Measurements from ENCODE around the gene TUBA3D. TPM values are rescaled to one million over a fixed set of nuclear protein-coding genes. Genes with fewer than 3 reads are reported as not detected.
"Not testable (repeated sequence)": the region's sequence is repeated elsewhere in the genome, so short reads cannot be mapped to it uniquely, and the experiment has no call there.

Gene TUBA3D
- total RNA-seq, 1 experiment from 2014 or later, result not detected

DNA sequence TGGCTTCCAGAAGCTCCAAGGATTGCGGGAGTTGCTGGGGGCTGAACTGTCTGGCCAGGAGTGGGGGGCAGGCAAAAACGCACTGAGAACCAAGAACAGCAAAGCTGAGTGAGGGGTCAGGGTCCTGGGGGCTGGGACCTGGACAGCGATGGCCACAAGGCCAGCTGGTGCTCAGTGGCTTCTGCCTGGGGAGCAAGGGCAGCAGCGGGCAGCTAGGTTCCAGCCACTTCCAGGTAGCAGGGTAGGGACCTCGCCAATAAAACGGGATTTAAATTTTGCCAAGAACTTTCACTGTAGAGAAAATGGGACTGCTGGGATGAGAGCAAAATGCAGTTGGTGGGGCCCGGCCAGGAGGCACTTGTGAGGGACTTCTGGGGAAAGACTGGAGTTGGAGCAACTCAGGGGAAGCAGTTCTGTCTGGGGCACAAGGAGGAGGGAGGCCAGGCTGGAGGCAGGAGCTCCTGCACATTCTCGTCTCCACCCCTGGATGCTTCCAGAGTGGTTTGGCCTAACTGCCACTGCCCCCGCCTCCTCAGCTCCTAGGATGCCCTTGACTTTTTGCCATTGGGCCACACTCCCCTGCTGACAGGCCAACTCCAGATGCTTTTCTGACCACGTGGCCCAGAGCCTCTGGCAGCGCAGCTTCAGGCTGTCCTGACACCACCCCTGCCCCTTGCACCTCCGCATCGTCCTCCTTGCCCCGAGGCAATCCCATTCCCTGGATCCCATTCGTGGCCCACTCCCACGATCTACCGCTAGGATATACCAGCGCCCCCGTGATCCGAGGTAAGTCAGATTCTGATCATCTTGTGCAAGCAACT lies 46.3 kb downstream of the TUBA3D start:
- Mint-ChIP-seq H3K9me3 (no peaks in the 10 kb centered on the region), H3K4me1 (peaks cover 0 to 4% of the 10 kb centered on the region in 2 experiments; a peak in 2 of 4 replicates), H3K27me3 (ENCODE audit: low read depth) (peaks cover 1% of the 10 kb centered on the region; the same call in 1 of the 2 replicates), H3K36me3 (ENCODE audit: insufficient read depth in 1 of 3, low read depth in 3 of 3) (peaks cover 2 to 22% (median 18%) of the 10 kb centered on the region in 3 experiments; a peak in 6 of 7 replicates), H3K4me3 (no peak overlapping the region), H3K27ac (peak overlapping the region in 2 of 3 experiments; percentile 79 to 89; a peak in 4 of 7 replicates)
- H4K20me1 ChIP-seq (ENCODE audit: control insufficient read depth, insufficient read depth, insufficient read length), result no peaks in the 10 kb centered on the region
- H3K79me1 ChIP-seq (ENCODE audit: insufficient read depth, low read depth, low read length, poor library complexity, severe bottlenecking), result no peaks in the 10 kb centered on the region
- H3K4me1 ChIP-seq (ENCODE audit: insufficient read depth, low read length), result no peaks in the 10 kb centered on the region
- DNase-seq, result peak; percentile 63
- no peak overlapping the region for H2BK20ac ChIP-seq (ENCODE audit: low read depth, low read length, poor library complexity, severe bottlenecking)
- no peak overlapping the region for H2AFZ ChIP-seq (ENCODE audit: low read length)
- TF ChIP-seq, protein P1, sequence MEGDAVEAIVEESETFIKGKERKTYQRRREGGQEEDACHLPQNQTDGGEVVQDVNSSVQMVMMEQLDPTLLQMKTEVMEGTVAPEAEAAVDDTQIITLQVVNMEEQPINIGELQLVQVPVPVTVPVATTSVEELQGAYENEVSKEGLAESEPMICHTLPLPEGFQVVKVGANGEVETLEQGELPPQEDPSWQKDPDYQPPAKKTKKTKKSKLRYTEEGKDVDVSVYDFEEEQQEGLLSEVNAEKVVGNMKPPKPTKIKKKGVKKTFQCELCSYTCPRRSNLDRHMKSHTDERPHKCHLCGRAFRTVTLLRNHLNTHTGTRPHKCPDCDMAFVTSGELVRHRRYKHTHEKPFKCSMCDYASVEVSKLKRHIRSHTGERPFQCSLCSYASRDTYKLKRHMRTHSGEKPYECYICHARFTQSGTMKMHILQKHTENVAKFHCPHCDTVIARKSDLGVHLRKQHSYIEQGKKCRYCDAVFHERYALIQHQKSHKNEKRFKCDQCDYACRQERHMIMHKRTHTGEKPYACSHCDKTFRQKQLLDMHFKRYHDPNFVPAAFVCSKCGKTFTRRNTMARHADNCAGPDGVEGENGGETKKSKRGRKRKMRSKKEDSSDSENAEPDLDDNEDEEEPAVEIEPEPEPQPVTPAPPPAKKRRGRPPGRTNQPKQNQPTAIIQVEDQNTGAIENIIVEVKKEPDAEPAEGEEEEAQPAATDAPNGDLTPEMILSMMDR (conservative IDR thresholded peaks at IDR 0.05), result no peak
- H2BK120ac ChIP-seq (ENCODE audit: low read depth, low read length, poor library complexity, severe bottlenecking), result no peak overlapping the region
- H3K4me2 ChIP-seq (ENCODE audit: insufficient read depth, insufficient read length, low read length), result no peak overlapping the region
- H4K91ac ChIP-seq (ENCODE audit: insufficient read length, low read depth, low read length), result no peak overlapping the region
- H4K5ac ChIP-seq (ENCODE audit: insufficient read length, low read depth, low read length), result no peak overlapping the region
- no peaks in the 10 kb centered on the region for H3K27me3 ChIP-seq (ENCODE audit: insufficient read depth, low read length)
- H3K79me2 ChIP-seq (ENCODE audit: insufficient read depth, low read length), result no peaks in the 10 kb centered on the region
- no peak overlapping the region for H3T11ph ChIP-seq (ENCODE audit: low read length)
- no peak overlapping the region for H3K56ac ChIP-seq (ENCODE audit: insufficient read length, low read depth, low read length)
- H3K4ac ChIP-seq (ENCODE audit: low read depth, low read length), result no peak overlapping the region
- H3K9me3 ChIP-seq (ENCODE audit: control insufficient read depth, low read depth, low read length), result no peaks in the 10 kb centered on the region
- no peaks in the 10 kb centered on the region for H3K23me2 ChIP-seq (ENCODE audit: insufficient read length, low read depth, low read length, poor library complexity, severe bottlenecking)
- WGBS (ENCODE audit: extremely low coverage, insufficient read length, low lambda C conversion rate), result no CpG with 5 or more reads among the region's 20 CpGs
- H4K8ac ChIP-seq (replicated peaks; ENCODE audit: insufficient read length, low read depth, low read length), result no peak overlapping the region
- no peak overlapping the region for H3K14ac ChIP-seq (ENCODE audit: insufficient read depth, low read length)
- H3K18ac ChIP-seq (ENCODE audit: insufficient read length, low read depth, low read length), result no peak overlapping the region
- no peak overlapping the region for H3K27ac ChIP-seq (ENCODE audit: insufficient read length, low read depth, low read length)
- H3K23ac ChIP-seq (ENCODE audit: insufficient read length, low read depth, low read length), result no peak overlapping the region
- H2BK5ac ChIP-seq (ENCODE audit: insufficient read length, low read length), result no peak overlapping the region
- H2BK12ac ChIP-seq (ENCODE audit: insufficient read length, low read depth, low read length), result no peak overlapping the region
- H2AK5ac ChIP-seq (ENCODE audit: insufficient read length, low read length), result no peak overlapping the region
- no peak overlapping the region for H2BK15ac ChIP-seq (ENCODE audit: low read depth, low read length)
- H3K9ac ChIP-seq (ENCODE audit: extremely low read depth, insufficient read length, low read length), result no peak overlapping the region

DNA sequence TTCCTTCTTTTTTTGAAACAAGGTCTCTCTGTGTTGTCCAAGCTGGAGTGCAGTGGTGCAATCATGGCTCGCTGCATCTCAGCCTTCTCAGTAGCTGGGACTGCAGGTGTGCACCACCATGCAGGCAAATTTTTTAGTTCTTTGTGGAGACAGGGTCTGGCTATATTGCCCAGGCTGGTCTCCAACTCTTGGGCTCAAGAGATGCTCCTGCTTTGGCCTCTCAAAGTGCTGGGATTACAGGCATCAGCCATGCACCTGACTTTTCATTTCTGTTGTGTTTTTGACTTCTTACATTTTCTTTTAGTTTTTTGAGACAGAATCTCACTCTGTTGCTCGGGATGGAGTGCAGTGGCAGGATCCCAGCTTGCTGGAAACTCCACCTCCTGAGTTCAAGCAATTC lies 49.3 kb downstream of the TUBA3D start:
- H3K56ac ChIP-seq (ENCODE audit: insufficient read length, low read depth, low read length); H2BK5ac ChIP-seq (ENCODE audit: insufficient read length, low read length); H3K4me2 ChIP-seq (ENCODE audit: insufficient read depth, insufficient read length, low read length); H3K79me1 ChIP-seq (ENCODE audit: insufficient read depth, low read depth, low read length, poor library complexity, severe bottlenecking); H3K27me3 ChIP-seq (ENCODE audit: insufficient read depth, low read length); H4K20me1 ChIP-seq (ENCODE audit: control insufficient read depth, insufficient read depth, insufficient read length); H3K23me2 ChIP-seq (ENCODE audit: insufficient read length, low read depth, low read length, poor library complexity, severe bottlenecking); H4K8ac ChIP-seq (replicated peaks; ENCODE audit: insufficient read length, low read depth, low read length); H3K4me3 Mint-ChIP-seq; H3K18ac ChIP-seq (ENCODE audit: insufficient read length, low read depth, low read length); H3K79me2 ChIP-seq (ENCODE audit: insufficient read depth, low read length); H4K91ac ChIP-seq (ENCODE audit: insufficient read length, low read depth, low read length); H3K4ac ChIP-seq (ENCODE audit: low read depth, low read length); H3K36me3 Mint-ChIP-seq (ENCODE audit: insufficient read depth in 1 of 3, low read depth in 3 of 3); H2BK20ac ChIP-seq (ENCODE audit: low read depth, low read length, poor library complexity, severe bottlenecking); H2AK5ac ChIP-seq (ENCODE audit: insufficient read length, low read length); H3K14ac ChIP-seq (ENCODE audit: insufficient read depth, low read length); H3K9me3 ChIP-seq (ENCODE audit: control insufficient read depth, low read depth, low read length); H4K5ac ChIP-seq (ENCODE audit: insufficient read length, low read depth, low read length); H3T11ph ChIP-seq (ENCODE audit: low read length); H3K23ac ChIP-seq (ENCODE audit: insufficient read length, low read depth, low read length); H2BK12ac ChIP-seq (ENCODE audit: insufficient read length, low read depth, low read length); H3K4me1 ChIP-seq (ENCODE audit: insufficient read depth, low read length); H2BK15ac ChIP-seq (ENCODE audit: low read depth, low read length); H2AFZ ChIP-seq (ENCODE audit: low read length); H3K9ac ChIP-seq (ENCODE audit: extremely low read depth, insufficient read length, low read length); H3K9me3 Mint-ChIP-seq; H3K27ac ChIP-seq (ENCODE audit: insufficient read length, low read depth, low read length); H3K27ac Mint-ChIP-seq; H3K4me1 Mint-ChIP-seq; H3K27me3 Mint-ChIP-seq (ENCODE audit: low read depth); H2BK120ac ChIP-seq (ENCODE audit: low read depth, low read length, poor library complexity, severe bottlenecking): not testable (repeated sequence)
- DNase-seq, result peak; percentile 1
- no CpG with 5 or more reads among the region's 2 CpGs for WGBS (ENCODE audit: extremely low coverage, insufficient read length, low lambda C conversion rate)
